ENCODE data around the gene MS4A5.
"Not testable (repeated sequence)": the region's sequence is repeated elsewhere in the genome, so short reads cannot be mapped to it uniquely, and the experiment has no call there.

The MS4A5 gene

GRCh38 chr11:60429272-60429671 is at the start of gene MS4A5:
TSS of gene MS4A5 (plus strand) at chr11:60429572. CDS start at chr11:60429675, 103 bp downstream.
- no peak for DNase-seq

GRCh38 chr11:60389279-60389910 is 40.0 kb upstream of the MS4A5 start:
- DNase-seq, result no peak

- DNase-seq, result no peak
Measured at GRCh38 chr11:60390419-60390818, 39.0 kb upstream of the MS4A5 start.

GRCh38 chr11:60392361-60392760 is 37.0 kb upstream of the MS4A5 start:
- no peak for DNase-seq

- DNase-seq, result no peak
Measured at GRCh38 chr11:60393016-60393415, 36.4 kb upstream of the MS4A5 start.

GRCh38 chr11:60394666-60395380 is 34.5 kb upstream of the MS4A5 start:
- no peak for DNase-seq

GRCh38 chr11:60396382-60396781 is 33.0 kb upstream of the MS4A5 start, which contains the start of gene MS4A14:
TSS of gene MS4A14 (plus strand) at chr11:60396459. CDS start at chr11:60396579, 120 bp downstream.
- DNase-seq, result no peak

GRCh38 chr11:60396799-60397198 is 32.6 kb upstream of the MS4A5 start:
- DNase-seq, result no peak

- no peak for DNase-seq
Measured at GRCh38 chr11:60420015-60420414, 9.4 kb upstream of the MS4A5 start.

- no peak for DNase-seq
Measured at GRCh38 chr11:60422609-60423008, 6.8 kb upstream of the MS4A5 start.

GRCh38 chr11:60428517-60428916 is 855 bp upstream of the MS4A5 start:
- DNase-seq, result peak; percentile 50 to 64

GRCh38 chr11:60431251-60431650 is 1.9 kb downstream of the MS4A5 start:
- no peak for DNase-seq

GRCh38 chr11:60433401-60433800 is 4.0 kb downstream of the MS4A5 start:
- no peak for DNase-seq

- DNase-seq, result no peak
Measured at GRCh38 chr11:60447070-60447469, 17.7 kb downstream of the MS4A5 start.

- DNase-seq, result no peak
Measured at GRCh38 chr11:60447846-60448245, 18.5 kb downstream of the MS4A5 start.

GRCh38 chr11:60451185-60451584 is 21.8 kb downstream of the MS4A5 start:
- DNase-seq, result not testable (repeated sequence)

- DNase-seq, result no peak
Measured at GRCh38 chr11:60454212-60454611, 24.8 kb downstream of the MS4A5 start.

- DNase-seq, result no peak
Measured at GRCh38 chr11:60455531-60456042, 26.2 kb downstream of the MS4A5 start, which contains the start of gene MS4A1. TSS of gene MS4A1 (plus strand) at chr11:60455847. CDS start at chr11:60462375, 6,528 bp downstream.

GRCh38 chr11:60457576-60457975 is 28.2 kb downstream of the MS4A5 start:
- no peak for DNase-seq

- DNase-seq, result no peak
Measured at GRCh38 chr11:60459345-60459744, 30.0 kb downstream of the MS4A5 start.

- DNase-seq, result no peak
Measured at GRCh38 chr11:60468829-60469228, 39.5 kb downstream of the MS4A5 start.

GRCh38 chr11:60469723-60470122 is 40.4 kb downstream of the MS4A5 start:
- no peak for DNase-seq

GRCh38 chr11:60477035-60477445 is 47.7 kb downstream of the MS4A5 start:
- DNase-seq, result no peak

GRCh38 chr11:60482361-60482760 is 53.0 kb downstream of the MS4A5 start:
- DNase-seq, result no peak
